ENCODE results near the gene ACVR1. TPM values are rescaled to one million over a fixed set of nuclear protein-coding genes. Genes with fewer than 3 reads are reported as not detected.

ACVR1 gene
- total RNA-seq, 2 experiments from 2014 or later = 26.0 to 29.6 TPM

DNA sequence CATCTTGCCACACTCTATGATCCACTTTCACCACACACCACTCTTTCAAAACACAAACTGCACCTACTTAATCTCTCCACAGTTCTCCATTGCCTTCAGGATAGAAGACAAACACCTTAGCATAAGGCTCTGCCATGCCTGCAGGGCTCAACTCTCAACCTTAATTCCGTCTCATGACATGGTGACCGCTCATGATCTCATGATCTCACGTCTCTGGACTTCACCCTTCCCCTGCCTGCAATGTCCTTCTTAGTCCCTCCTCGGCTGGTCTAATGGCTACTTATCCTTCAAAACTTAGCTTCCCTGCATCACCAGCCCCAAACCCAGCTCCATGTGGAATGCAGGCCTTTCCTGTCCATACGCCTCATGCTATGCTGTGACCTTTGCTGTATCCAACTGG, 85.3 kb downstream of the ACVR1 start:
- Mint-ChIP-seq H3K9me3 (no peaks in the 10 kb centered on the region), H3K27ac (no peak overlapping the region), H3K27me3 (no peaks in the 10 kb centered on the region), H3K36me3 (ENCODE audit: low read depth) (peaks cover 29% of the 10 kb centered on the region), H3K4me3 (no peak overlapping the region), H3K4me1 (peaks cover 17% of the 10 kb centered on the region)
- DNase-seq = no peak
- ChIA-PET POLR2A (no interaction called here), CTCF (interaction anchor here (1.7 kb wide), 1 partner anchor 18 kb away, joined by 4 read pairs; no protein-coding TSS in a partner anchor)

DNA sequence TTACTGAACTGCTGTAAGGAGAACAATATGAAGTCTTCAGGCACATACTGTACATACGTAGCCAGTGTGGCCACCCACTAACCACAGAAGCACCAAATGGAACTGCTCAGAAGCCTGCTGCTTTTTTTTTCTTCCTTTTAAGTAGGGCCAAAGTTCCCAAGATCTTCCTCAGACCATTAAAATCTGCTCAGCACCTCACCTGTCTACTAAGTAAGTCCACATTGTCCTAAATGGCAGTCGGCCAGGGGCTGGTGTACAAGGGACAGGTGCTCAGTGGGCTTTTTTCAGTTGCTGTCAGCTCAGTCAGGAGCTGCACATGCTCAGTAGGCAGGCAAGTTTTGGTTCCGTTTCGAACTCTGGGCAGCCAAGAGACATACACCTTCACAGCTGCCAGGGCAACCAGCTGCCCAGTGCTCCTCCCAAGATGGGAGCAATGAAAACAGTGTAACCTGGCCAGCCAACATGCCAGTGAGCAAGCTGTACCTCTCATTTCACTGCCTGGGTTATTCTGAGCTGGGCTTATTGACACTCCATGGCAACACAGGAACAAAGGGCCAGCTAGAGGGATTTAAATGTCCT, 86.1 kb downstream of the ACVR1 start:
- Mint-ChIP-seq H3K9me3 (no peaks in the 10 kb centered on the region), H3K27ac (no peak overlapping the region), H3K36me3 (ENCODE audit: low read depth) (peaks cover 30% of the 10 kb centered on the region), H3K4me3 (no peak overlapping the region), H3K27me3 (no peaks in the 10 kb centered on the region), H3K4me1 (peaks cover 17% of the 10 kb centered on the region)
- ChIA-PET POLR2A (no interaction called here), CTCF (interaction anchor here (1.6 to 1.7 kb wide), 2 partner anchors 17 kb away, joined by 4 to 5 read pairs; no protein-coding TSS in a partner anchor)
- DNase-seq = no peak

DNA sequence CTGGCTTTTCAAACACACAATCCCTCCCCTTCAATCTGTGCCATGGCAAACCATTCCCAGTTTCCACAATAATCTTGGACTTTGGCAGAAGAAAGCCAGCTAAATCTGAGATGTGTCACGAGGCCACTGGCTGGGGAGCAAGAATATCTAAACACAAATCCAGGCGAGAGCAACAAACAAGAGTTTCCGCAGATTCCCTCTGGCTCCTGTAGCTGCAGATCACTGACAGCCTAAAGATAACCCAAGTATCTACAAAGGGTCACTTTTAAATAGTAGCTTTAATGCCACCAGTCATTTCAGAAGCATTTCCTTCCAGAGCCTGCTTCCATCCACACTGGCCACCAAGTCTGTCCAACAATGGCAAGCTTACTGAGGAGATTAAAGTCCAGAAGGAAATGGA, 86.9 kb downstream of the ACVR1 start:
- H3K4me3 Mint-ChIP-seq = no peak overlapping the region

DNA sequence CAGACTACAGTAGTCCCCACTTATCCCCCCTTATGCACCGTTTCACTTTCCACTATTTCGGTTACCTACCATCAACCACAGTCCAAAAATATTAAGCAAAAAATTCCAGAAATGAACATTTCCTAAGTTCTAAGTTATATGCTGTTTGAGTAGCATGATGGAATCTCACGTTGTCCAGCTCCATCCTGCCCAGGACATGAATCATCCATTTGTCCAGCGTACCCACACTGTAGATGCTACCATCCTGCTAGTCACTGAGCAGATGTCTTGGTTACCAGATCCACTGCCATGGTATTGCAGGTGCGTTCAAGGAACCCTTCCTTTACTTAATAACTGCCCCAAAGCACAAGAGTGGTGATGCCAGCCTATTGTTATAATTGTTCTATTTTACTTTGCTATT, 87.9 kb downstream of the ACVR1 start:
- no peak overlapping the region for H3K27ac Mint-ChIP-seq
- CTCF ChIA-PET = interaction anchor here (0.9 kb wide), 1 partner anchor 10 kb away, joined by 3 read pairs; no protein-coding TSS in a partner anchor
- POLR2A ChIA-PET = no interaction called here
- no peak overlapping the region for H3K4me3 Mint-ChIP-seq
- peaks cover 23% of the 10 kb centered on the region for H3K36me3 Mint-ChIP-seq (ENCODE audit: low read depth)
- no peak for DNase-seq
- H3K9me3 Mint-ChIP-seq = no peaks in the 10 kb centered on the region
- no peaks in the 10 kb centered on the region for H3K27me3 Mint-ChIP-seq
- H3K4me1 Mint-ChIP-seq = peaks cover 29% of the 10 kb centered on the region

More for the DNA sequence above, 86.9 kb downstream of the ACVR1 start:
- Mint-ChIP-seq H3K9me3 (no peaks in the 10 kb centered on the region), H3K4me1 (peaks cover 23% of the 10 kb centered on the region), H3K27ac (no peak overlapping the region), H3K36me3 (ENCODE audit: low read depth) (peaks cover 32% of the 10 kb centered on the region), H3K27me3 (no peaks in the 10 kb centered on the region)
- no peak for DNase-seq
- ChIA-PET CTCF (interaction anchor here (1.6 to 1.7 kb wide), 2 partner anchors 17 kb away, joined by 4 to 5 read pairs; no protein-coding TSS in a partner anchor), POLR2A (interaction anchor here (0.6 kb wide), 1 partner anchor 91 kb away, joined by 3 read pairs; no protein-coding TSS in a partner anchor)

DNA sequence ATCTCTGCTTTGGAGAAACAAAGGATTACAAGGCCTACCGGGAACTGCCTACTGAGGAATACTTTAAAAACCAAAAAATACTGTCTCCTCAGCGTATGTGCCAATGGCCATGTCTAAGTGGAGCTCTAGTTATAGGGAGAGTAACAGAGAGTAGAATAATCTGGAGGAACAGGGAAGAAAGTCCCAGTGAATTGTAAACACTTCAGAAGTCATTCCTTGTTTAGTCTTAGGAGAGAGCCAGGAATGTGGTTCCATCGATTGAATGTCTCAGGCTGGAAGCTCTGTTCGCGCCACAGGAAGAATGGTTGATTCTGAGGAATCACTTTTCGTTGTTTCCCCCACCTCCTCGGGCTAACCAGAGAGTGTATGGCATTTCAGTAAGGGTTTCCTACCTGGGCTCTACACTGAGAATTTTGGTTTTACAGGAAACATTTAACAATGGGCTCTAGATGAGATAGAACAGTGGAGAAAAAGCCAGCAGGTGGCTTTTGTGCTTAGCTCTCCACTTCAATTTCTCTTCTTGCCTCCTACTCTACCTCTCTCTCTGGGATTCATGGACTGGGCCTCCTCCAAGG, 88.7 kb downstream of the ACVR1 start:
- ChIA-PET POLR2A (no interaction called here), CTCF (interaction anchor here (0.9 to 1.1 kb wide), 2 partner anchors 9 to 15 kb away, joined by 3 read pairs; no protein-coding TSS in a partner anchor)
- H3K9me3 Mint-ChIP-seq = no peaks in the 10 kb centered on the region
- peaks cover 33% of the 10 kb centered on the region for H3K4me1 Mint-ChIP-seq
- peaks cover 22% of the 10 kb centered on the region for H3K36me3 Mint-ChIP-seq (ENCODE audit: low read depth)
- H3K4me3 Mint-ChIP-seq = no peak overlapping the region
- no peak for DNase-seq
- no peaks in the 10 kb centered on the region for H3K27me3 Mint-ChIP-seq
- no peak overlapping the region for H3K27ac Mint-ChIP-seq

DNA sequence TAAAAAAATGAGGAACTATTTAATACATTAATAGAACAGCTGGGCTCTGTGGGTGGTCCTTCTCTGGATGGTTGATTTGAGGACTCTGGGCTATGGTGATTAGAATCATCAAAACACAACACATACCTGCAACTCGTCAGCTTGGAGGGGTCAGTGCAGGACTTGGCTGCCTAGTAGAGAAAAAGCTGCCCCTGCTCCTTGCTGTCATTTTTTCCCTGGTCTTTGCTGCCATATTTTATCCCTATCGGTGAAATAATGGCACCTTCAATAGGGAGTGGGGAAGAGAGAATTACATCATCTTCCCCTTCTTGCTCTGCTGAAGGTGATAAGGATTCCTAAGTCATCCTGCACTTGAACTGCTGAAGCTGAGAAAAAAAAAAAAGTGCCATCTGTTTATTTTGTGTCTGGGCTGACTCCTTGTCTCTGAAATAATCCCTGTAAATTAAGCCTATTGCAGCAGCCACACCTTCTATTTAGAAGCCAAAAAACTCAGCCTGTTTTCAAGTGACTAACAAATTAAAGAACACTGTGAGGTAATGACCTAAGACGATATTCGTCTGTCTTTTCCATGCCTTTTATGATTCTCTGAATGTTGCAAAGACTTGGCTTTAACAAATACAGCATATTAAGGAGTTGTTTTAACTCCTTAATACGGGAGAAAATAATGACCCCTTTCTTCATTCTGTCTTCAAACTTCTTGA, 89.3 kb downstream of the ACVR1 start:
- no peak for DNase-seq
- Mint-ChIP-seq H3K4me1 (peaks cover 39% of the 10 kb centered on the region), H3K4me3 (no peak overlapping the region), H3K9me3 (no peaks in the 10 kb centered on the region), H3K36me3 (ENCODE audit: low read depth) (peaks cover 26% of the 10 kb centered on the region), H3K27me3 (no peaks in the 10 kb centered on the region), H3K27ac (no peak overlapping the region)
- POLR2A ChIA-PET = interaction anchor here (0.6 kb wide), 1 partner anchor 222 kb away, joined by 3 read pairs; no protein-coding TSS in a partner anchor
- CTCF ChIA-PET = interaction anchor here (0.9 to 1.1 kb wide), 2 partner anchors 8 to 14 kb away, joined by 3 read pairs; no protein-coding TSS in a partner anchor

DNA sequence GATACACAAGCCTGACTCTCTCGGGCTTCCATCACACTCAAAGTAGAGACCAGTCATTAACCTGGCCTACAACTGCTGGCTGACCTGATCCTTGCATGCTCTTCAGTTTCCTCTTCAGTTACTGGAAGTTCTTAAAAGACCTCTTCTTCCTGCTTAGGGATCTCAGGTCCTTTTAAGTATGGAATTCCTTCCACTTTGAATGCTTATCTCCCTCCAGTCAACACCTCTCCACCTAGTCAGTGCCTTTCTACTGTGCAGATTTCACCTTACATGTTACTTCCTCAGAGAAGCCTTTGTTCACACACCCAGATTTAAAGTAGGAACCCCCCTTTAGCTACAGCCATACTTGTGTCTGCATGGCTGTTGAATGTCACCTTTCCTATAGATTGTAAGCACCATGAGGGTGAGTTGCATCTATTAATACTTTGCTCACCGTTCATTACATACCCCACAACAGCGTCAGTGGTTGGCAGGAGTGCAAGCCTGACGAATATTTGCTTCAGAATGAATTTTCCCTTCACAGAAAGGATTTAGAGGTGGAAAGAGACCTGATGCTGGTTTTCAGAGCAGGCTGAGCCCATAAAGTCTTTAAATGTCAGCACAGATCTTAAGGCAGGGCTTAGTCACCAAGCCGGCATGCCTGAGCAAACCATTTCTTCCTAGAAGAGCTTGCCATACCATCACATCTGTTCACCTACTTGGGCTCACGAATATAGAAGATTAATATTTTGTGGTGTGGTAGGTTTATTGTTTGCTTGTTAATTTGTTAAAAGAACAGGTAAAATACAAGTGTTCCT, 90.1 kb downstream of the ACVR1 start:
- H3K27me3 Mint-ChIP-seq = no peaks in the 10 kb centered on the region
- no peak overlapping the region for H3K27ac Mint-ChIP-seq
- no peaks in the 10 kb centered on the region for H3K9me3 Mint-ChIP-seq
- no peak overlapping the region for H3K4me3 Mint-ChIP-seq
- ChIA-PET POLR2A (interaction anchor here (0.6 kb wide), 1 partner anchor 223 kb away, joined by 3 read pairs; no protein-coding TSS in a partner anchor), CTCF (no interaction called here)
- peaks cover 26% of the 10 kb centered on the region for H3K36me3 Mint-ChIP-seq (ENCODE audit: low read depth)
- DNase-seq = no peak
- peaks cover 42% of the 10 kb centered on the region for H3K4me1 Mint-ChIP-seq

DNA sequence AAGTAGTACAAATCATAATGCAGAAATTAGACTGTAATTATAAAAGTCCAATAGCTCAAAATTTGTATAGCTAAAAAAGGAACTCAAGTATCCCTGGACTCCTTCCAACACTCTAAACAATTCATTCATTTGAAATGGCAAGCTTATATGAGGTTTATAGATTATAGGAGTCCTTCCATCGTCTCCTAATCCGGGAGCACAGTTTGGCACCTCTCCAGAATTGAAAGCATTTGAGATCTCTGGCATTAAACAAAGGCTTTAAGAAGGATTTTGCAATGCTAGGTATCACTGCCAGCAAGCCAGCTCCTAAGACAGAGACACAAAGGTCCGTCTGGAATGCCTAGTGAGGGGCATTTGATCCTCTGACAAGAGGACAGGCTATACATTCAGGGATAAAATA, 90.9 kb downstream of the ACVR1 start:
- peaks cover 32% of the 10 kb centered on the region for H3K36me3 Mint-ChIP-seq (ENCODE audit: low read depth)
- no peak overlapping the region for H3K4me3 Mint-ChIP-seq
- POLR2A ChIA-PET = no interaction called here
- no peak overlapping the region for H3K27ac Mint-ChIP-seq
- H3K9me3 Mint-ChIP-seq = no peaks in the 10 kb centered on the region
- H3K27me3 Mint-ChIP-seq = no peaks in the 10 kb centered on the region
- H3K4me1 Mint-ChIP-seq = peaks cover 41% of the 10 kb centered on the region
- CTCF ChIA-PET = interaction anchor here (1.0 kb wide), 1 partner anchor 672 kb away, joined by 3 read pairs; the partner anchor contains the start of genes CCDC148 and PKP4
- no peak for DNase-seq

DNA sequence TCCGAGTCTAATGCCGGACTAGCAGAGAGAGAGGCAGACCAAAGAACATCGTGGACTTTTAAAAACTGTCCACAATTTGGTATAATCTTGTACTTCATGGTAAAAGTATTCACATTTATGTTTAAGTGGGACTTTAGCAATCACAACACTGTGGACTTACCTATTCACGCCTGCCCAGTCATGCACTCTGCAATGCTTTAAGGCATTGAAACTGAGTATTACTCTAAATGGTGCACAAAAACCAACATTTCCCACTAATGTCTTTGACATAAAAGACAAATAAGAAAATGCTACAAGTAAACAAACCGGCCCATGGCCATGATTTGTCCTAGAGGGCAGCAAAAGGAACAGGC, 91.3 kb downstream of the ACVR1 start:
- no peak for DNase-seq
- ChIA-PET POLR2A (no interaction called here), CTCF (interaction anchor here (1.0 kb wide), 1 partner anchor 672 kb away, joined by 3 read pairs; the partner anchor contains the start of genes CCDC148 and PKP4)
- H3K4me3 Mint-ChIP-seq = no peak overlapping the region
- peaks cover 37% of the 10 kb centered on the region for H3K4me1 Mint-ChIP-seq
- H3K27ac Mint-ChIP-seq = no peak overlapping the region
- H3K36me3 Mint-ChIP-seq (ENCODE audit: low read depth) = peaks cover 35% of the 10 kb centered on the region
- H3K27me3 Mint-ChIP-seq = no peaks in the 10 kb centered on the region
- H3K9me3 Mint-ChIP-seq = no peaks in the 10 kb centered on the region

DNA sequence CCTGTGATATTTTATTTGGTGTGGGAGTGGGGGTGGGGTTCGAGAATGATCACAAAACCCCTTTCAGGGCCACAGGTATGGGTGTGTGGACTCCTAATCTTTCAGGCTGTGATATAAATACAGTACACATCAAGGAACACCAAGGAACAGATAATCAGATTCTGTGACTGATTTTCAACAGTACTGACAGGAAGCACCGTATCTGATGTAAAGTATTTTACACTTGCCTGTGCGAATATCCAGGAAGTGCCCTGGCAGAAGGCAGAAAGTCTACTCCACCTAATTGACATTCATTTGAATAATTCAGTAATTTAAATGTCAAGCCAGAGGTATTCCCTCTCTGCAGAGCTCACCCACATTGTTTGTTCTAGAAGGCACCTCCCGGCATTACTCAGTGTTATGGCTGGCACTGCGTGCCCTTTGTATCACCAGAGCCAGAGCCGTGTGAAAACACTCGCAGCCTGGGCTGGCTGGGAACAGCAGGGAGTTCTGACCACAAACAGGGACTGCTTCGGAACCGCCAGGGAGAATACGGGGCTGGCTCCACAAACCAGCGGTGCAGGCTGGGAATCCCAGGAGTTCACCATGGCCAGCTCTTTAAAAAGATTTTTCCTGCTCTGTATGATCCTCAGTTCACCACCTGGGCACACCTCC, 91.8 kb downstream of the ACVR1 start:
- CTCF ChIA-PET = interaction anchor here (1.0 kb wide), 1 partner anchor 673 kb away, joined by 3 read pairs; the partner anchor contains the start of genes CCDC148 and PKP4
- peaks cover 40% of the 10 kb centered on the region for H3K36me3 Mint-ChIP-seq (ENCODE audit: low read depth)
- POLR2A ChIA-PET = no interaction called here
- DNase-seq = peak; percentile 20
- H3K4me3 Mint-ChIP-seq = no peak overlapping the region
- peak overlapping the region; percentile 68 for H3K27ac Mint-ChIP-seq
- H3K9me3 Mint-ChIP-seq = no peaks in the 10 kb centered on the region
- peaks cover 33% of the 10 kb centered on the region for H3K4me1 Mint-ChIP-seq
- H3K27me3 Mint-ChIP-seq = no peaks in the 10 kb centered on the region

DNA sequence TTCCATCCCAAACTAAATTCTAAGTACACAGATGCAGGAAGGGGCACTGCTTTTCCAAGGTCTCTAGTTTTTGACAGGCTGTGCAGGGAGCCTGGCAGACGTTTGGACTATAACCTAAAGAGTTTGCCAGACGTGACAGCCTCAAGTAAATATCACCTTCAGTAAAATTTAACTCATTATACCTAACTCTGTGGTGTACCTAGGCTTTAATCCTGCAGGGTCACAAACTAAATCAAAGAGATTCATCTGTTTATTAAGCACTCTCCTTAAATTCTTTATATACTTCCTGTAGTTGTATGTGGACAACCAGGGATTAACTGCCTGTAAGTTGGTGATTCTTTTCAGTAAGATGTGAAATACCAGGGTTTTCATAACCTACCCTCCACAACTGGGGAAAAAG, 92.9 kb downstream of the ACVR1 start:
- Mint-ChIP-seq H3K27me3 (no peaks in the 10 kb centered on the region), H3K27ac (no peak overlapping the region), H3K4me1 (peaks cover 28% of the 10 kb centered on the region), H3K36me3 (ENCODE audit: low read depth) (peaks cover 41% of the 10 kb centered on the region), H3K9me3 (no peaks in the 10 kb centered on the region), H3K4me3 (no peak overlapping the region)
- CTCF ChIA-PET = no interaction called here
- DNase-seq = no peak
- POLR2A ChIA-PET = no interaction called here
